HG02759 (cell line): ENCODE data around the gene ZNF440.
"Not testable (repeated sequence)": the region's sequence is repeated elsewhere in the genome, so short reads cannot be mapped to it uniquely, and the experiment has no call there.

Experiments used
- ATAC-seq: cut with Tn5 transposase; IDR thresholded peaks from one replicate; pipeline ENCODE4 v1.9.1; 2021; ENCODE audit warnings: mild to moderate bottlenecking, moderate library complexity; ENCODE audit not compliant: unreplicated experiment

The ZNF440 gene

DNA sequence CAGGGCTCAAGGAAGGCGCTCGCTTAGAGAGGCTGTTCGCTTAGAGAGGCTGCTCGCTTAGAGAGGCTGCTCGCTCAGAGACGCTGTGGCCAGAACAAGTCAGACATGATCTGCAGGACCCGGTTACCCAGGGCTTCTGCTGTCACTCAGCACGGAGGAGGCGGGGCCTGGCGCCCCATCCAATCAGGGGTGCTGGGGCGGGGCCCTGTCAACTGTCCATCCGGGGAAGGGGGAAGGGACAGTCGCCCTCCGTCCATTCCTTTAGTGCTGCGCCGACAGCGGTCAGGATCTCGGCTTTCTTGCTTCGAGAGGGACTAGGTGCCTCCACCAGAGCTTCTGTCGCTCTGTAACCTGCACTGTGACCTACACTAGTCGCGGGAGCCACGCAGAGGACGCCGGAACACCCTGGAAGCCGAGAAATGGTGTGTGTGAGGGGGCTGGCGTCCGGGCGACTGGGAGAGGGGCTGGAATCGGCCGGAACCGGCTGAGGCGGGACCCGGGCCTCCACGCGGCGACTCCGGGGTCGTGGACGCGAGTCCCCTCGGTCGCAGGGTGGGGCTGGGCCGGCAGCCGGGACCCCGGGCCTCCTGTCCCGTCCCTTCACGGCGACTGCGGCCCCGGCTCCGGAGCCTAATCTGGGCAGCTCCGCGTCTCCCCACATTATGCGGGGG, at the start of gene ZNF440:
Gene ZNF440, plus strand, starts transcription at position 245 of the 671 bp plus-strand sequence. Its CDS starts 175 bp downstream, at position 420.
- peak; percentile 99 for ATAC-seq

DNA sequence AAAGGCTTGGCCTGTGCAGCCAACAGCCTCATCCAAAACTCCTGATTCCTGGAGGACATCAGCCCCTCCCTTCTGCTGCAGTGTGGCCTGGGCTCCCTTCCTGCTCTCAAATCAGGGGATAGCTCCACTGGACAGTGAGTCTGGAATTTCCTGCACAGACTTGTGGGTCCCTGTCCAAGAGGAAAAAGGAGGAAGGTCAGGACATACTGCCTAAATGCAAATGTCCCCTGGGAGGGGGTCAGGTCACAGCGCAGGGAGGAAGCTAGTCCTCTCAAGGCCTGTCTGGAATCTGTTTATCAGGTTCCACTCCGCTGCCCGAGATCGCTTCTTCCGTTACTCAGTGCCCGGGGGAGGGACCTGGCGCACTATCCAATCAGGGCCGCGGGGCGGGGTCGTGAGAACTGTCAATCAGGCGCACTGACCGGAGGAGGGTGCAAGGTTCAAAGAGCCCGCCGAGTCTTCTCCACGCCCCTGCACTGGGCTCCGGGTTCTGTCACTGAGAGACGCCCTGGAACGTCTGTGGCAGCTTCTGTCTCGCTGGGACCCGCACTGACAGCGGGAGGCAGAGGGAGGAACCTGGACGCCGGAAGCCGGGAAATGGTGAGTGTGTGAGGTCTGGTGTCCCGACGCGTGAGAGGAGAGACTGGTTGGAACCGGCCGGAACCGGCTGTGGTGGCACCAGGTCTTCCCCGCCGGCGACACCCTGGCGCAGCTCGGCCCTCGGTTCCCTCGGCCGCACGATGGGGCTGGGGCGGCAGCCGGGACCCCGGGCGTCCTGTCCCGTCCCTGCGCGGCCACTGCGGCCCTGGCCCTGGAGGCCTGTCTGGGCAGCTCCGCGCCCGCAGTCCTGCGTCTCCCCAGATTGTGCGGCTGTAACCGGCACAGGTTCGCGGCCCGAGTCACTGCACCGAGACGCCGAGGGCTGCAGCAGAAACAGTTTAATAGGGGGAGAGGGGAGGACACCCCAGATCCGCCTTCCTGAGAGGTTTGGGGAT, 47.2 kb upstream of the ZNF440 start, which contains the start of gene ZNF441:
Gene ZNF441, plus strand, starts transcription at position 404 of the 995 bp plus-strand sequence. Its CDS starts 194 bp downstream, at position 598.
- ATAC-seq = peak; percentile 93

DNA sequence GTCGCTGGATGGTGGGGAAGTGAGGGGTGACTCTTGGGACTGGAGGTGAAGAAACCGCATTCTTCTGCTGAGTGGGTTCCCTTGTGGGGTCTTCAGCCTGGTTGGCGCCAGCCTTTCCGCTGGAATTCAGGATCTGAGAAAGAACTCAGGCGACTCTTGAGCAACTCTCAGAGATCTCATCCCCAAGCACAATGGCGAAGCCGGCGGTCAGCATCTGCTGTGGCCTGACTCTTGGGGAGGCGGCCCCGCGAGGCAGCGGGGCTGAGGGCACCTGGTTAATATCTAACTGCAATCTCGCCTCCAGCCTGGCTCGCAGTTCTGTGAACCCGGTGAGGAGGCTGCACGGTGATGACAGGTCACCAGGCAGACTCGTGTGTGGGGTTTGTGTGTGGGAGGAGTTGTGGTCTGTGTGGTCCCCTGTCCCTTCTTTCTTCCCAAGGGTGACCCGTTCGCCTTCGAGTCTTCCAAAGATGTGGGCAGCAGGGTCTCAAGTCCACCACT, 46.4 kb upstream of the ZNF440 start:
- ATAC-seq = peak; percentile 44

DNA sequence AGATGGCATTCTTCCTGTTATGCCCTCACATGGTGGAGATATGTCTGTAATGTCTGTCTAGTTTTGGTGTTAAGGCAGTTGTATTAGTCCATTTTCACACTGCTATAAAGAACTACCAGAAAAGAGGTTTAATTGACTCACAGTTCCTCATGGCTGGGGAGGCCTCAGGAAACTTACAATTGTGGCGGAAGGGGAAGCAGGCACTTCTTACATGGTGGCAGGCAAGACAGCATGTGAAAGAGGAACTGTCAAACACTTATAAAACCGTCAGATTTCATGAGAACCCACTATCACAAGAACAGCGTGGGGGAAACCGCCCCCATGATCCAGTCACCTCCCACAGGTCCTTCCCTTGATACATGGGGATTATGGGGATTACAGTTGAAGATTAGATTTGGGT, 44.1 kb upstream of the ZNF440 start:
- ATAC-seq = no peak

DNA sequence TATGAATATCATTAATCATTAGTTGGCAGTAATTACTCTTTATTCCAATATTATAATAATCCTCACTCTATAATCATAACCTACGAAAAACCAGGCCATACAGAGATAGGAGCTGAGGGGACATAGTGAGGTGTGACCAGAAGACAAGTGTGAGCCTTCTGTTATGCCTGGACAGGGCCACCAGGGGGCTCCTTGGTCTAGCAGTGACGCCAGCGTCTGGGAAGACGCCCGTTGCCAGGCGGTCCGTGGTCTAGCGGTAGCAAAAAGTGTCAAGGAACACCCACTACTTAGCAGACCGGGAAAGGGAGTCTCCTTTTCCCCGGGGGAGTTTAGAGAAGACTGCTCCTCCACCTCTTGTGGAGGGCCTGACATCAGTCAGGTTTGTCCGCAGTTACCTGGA, 42.6 kb upstream of the ZNF440 start:
- ATAC-seq = not testable (repeated sequence)

DNA sequence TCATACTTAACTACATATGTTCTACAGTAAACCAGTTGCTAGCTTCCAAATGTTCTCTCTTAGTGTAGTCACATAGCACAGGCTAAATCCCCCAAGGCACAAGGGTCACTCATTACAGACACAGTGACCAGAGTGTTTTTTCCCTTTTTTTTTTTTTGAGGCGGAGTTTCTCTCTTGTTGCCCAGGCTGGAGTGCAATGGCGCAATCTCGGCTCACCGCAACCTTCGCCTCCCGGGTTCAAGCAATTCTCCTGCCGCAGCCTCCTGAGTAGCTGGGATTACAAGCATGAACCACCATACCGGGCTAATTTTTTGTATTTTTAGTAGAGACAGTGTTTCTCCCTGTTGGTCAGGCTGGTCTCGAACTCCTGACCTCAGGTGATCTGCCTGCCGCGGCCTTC, 37.4 kb upstream of the ZNF440 start:
- ATAC-seq = not testable (repeated sequence)

DNA sequence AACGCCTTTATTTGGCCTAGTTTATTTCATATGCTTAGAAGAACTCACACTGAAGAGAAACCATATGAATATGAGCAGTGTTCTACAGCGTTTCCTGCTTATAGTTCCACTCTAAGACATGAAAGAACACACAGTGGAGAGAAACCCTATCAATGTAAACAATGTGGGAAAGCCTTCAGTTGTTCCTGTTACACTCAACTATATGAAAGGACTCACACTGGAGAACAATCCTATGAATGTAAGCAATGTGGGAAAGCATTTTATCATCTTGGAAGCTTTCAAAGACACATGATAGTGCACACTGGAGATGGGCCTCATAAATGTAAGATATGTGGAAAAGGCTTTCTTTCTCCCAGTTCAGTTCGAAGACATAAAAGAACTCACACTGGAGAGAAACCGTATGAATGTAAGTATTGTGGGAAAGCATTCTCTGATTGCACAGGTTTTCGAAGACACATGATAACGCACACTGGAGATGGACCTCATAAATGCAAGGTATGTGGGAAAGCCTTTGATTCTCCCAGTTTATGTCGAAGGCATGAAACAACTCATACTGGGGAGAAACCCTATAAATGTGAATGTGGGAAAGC, 33.5 kb upstream of the ZNF440 start:
- ATAC-seq = no peak

DNA sequence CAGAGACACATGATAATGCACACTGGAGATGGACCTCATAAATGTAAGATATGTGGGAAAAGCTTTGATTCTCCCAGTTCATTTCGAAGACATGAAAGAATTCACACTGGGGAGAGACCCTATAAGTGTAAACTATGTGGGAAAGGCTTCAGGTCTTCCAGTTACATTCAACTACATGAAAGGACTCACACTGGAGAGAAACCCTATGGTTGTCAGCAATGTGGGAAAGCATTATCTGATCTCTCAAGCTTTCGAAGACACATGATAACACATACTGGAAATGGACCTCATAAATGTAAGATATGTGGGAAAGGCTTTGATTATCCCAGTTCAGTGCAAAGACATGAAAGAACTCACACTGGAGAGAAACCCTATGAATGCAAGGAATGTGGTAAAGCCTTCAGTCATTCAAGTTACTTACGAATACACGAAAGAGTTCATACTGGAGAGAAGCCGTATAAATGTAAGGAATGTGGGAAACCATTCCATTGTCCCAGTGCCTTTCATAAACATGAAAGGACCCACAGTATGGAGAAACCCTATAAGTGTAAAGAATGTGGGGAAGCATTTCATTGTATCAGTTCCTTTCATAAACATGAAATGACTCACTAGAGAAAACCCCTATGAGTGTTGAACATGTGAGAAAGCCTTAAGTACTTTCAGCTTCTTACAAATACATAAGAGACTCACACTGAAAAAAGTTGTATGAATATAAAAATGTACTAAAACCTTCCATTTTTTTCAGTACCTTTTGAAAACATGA, 32.6 kb upstream of the ZNF440 start:
- ATAC-seq = no peak

DNA sequence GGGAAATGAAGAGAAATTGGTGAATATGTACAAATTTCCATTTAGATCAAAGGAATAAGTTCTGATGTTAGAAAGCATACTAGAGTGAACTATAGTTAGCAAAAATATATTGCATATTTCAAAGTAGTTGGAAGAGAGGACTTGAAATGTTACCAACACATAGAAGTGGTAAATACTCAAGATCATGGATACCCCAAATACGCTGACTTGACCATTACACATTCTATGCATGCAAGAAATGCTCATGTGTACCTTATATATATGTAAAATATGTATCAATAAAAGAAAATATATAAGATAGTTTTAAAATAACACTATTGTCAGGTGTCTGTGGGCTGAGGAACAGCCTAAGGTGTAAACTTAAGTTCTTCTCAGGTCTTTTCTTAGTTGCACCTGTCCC, 30.3 kb upstream of the ZNF440 start:
- no peak for ATAC-seq

DNA sequence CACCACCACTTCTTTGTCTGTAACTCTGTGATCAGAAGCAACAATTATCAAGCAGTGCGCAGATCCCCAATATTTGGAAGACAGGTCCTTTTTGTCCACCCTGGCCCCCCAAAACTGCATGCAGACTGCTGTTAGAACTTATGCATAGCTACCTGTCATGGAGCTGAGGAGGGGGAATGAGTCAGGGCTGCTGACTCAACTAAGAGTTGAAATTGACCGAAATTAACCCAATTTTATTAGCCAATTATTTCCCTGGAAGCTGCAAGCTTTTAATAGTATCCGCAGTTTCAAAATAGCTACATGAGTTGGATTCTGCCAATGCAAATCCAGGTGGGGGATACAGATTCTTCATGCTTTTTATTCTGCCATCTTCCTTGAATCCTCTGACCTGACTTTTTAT, 29.7 kb upstream of the ZNF440 start:
- no peak for ATAC-seq

DNA sequence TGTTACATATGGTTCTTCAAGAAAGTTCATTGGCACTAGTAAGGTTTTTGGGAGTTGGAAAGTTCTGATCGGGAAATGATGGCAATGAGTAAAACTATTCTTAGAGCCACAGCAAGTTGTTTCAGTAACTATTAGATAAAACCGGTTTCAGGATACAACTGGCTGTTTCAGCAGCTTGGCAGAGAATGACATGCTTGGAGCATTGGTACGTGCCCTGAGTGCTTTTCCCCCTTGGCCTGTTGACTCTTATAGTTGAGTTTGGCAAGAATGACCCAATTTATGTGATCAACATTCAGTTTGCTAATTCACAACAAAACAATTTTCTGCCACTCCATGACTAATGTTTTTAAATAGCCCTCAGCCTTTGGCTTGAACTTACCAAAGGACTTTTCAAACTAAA, 26.5 kb upstream of the ZNF440 start:
- ATAC-seq = no peak

DNA sequence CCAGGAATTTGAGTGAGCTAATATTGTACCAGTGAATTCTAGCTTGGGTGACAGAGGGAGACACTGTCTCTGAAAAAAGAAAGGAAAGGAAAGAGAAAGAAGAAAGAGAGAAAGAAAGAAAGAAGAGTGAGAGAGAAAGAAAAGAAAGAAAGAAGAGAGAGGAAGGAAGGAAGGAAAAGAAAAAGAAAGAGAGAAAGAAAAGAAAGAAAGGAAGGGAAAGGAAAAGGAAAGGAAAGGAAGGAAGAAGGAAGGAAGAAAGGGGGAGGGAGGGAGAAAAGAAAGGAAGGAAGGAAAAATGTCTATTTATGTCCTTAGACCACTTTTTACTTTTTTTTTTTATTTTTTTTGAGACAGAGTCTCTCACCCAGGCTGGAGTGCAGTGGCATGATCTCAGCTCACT, 21.1 kb upstream of the ZNF440 start:
- no peak for ATAC-seq

DNA sequence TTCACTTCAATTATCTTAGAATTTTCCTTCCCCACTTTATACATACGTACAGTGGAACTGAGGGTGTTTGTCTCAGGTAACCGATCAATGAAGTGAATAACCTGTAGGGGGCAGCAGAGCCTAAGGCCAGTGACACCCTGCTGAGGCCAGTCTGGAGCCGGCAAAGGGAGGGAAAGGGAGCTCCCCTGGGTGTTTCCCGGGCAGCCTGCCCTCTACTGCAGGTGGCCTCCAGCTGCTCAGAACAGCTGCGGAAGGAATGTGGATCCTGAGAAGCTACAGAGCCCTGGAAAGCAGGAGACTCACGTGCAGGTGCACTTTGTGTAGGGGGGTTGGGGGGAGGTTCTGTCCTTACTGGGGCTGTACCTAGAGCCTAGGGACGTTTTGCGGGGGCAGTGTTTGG, 16.6 kb upstream of the ZNF440 start:
- ATAC-seq = peak; percentile 56

DNA sequence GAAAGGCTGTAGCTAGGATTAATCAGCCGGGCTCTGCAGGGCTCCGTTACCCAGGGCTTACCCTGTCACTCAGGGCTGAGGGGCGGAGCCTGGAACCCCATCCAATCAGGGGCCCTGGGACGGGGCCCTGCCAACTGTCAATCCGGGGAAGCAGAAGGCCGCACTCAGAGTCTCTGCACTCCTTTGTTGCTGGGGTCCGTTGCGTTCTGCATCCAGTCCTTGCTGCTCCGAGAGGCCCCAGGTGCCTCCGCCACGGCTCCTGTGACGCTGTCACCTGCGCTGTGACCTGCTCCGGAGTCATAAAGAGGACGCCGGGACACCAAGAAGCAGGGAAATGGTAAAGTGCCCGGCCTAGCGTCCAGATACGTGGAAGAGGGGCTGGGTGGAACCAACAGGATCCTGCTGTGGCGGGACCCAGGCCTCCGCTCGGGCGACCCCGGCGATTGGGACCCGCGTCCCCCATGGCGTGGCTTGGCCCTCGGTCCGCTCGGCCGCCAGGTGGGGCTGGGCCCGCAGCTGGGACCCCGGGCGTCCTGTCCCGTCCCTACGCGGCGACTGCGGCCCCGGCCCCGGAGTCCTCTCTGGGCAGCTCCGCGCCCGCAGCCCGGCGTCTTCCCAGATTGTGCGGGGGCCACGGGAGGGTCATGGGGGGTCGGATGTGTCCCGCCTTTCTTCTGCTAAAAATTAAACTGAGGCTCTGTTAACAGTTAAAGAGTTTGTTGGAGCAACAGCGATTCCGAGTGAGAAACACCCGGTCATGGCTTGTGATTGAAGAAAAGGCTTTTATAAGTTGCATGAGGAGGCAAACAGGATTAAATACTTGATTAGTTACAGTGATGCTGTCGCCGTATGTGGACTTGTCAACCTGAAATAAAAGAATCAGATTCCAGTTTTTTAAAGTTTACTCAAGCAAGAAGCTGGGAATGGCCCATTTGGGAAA, 15.4 kb upstream of the ZNF440 start, which contains the start of gene ZNF491:
Gene ZNF491, plus strand, starts transcription at position 133 of the 940 bp plus-strand sequence. CDS start 7,431 bp downstream, outside the sequence.
- peak; percentile 95 for ATAC-seq

DNA sequence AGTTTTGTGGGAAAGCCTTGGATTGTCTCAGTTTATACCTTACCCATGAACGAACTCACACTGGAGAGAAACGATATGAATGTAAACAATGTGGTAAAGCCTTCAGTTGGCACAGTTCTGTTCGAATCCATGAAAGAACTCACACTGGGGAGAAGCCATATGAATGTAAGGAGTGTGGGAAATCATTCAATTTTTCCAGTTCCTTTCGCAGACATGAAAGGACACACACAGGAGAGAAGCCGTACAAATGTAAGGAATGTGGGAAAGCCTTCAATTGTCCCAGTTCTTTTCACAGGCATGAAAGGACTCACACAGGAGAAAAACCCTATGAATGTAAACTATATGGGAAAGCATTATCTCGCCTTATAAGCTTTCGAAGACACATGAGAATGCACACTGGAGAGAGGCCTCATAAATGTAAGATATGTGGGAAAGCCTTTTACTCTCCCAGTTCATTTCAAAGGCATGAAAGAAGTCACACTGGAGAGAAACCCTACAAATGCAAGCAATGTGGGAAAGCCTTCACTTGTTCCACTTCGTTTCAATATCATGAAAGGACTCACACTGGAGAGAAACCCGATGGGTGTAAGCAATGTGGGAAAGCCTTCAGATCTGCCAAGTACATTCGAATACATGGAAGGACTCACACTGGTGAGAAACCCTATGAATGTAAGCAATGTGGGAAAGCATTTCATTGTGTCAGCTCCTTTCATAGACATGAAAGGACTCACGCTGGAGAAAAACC, 7.5 kb upstream of the ZNF440 start:
- ATAC-seq = no peak

DNA sequence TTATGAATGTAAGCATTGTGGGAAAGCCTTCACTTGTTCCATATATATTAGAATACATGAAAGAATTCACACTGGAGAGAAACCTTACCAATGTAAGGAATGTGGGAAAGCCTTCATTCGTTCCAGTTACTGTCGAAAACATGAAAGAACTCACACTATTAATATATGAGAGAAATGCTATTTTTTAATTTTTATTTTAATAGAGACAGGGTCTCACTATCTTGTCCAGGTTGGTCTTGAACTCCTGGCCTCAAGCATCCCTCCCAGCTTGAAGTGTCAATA, 7.0 kb upstream of the ZNF440 start:
- no peak for ATAC-seq

DNA sequence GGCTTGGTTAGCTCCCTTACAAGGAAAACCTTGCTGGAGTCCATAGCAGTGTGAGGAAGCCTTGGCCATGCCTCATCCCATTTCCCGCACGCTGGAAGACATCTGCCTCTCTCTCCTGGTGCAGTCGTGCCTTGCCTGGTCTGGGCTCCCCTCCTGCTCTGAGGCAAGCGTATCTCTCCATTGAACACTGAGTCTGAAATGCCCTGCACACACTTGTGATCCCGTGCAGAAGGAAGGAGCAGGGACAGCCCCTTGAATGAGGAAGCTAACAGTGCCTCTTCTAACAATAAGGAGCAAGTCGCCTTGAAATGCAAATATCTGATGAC, 407 bp upstream of the ZNF440 start:
- peak; percentile 39 for ATAC-seq

DNA sequence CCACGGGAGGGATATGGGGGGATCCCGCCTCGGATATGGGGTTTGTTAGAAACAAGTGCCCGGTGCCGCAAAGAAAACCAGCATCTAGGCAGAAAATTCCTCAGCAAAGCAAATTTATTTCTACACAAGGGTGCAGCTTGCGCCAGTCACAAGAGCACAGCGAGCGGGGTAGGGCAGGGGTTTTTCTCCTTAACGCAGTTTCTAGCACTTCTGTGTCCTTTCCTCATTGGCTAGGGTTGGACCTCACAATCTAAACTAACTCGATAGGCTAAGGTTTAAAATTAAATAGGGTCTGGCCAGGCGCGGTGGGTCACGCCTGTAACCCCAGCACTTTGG, 595 bp downstream of the ZNF440 start:
- no peak for ATAC-seq

DNA sequence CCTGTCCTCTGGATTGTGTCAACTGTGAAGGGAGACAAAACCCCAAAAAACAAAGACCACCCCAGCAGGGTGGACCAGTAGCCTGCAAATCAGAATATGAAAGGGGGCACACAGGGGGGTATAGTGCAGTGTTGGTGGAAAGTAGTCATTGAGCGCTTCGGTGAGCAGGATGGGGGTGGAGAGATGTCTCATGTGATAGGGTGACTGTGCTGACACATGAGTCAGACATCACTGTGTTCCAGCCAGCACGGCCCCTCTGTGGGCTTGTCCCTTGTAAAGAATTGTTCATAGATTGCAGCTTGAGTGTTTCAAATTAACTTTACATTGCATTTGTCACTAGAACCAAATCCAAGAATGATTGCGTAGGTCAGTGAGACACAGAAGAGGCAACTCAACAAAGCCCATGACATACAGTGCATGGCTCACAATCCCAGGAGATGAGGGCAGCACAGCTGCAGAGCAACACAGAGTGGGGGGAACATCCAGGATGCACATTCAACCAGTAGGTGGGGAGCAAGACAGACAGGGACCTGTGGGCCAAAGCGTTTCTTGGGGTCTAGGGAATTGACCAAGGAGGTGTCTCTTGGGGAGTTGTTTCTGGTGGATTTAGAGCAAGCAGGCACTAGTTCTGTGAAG, 7.5 kb downstream of the ZNF440 start:
- no peak for ATAC-seq
